Neural crest cell (in vitro differentiated cells): Measurements from ENCODE around the gene CLHC1. TPM values are rescaled to one million over a fixed set of nuclear protein-coding genes. Genes with fewer than 3 reads are reported as not detected.

ENCODE experiments used
- DNase-seq: peaks from one replicate; pipeline ENCODE4 v3.0.0; 2021; ENCODE audit warnings: low read depth, mixed read lengths, low spot score
- H3K27ac Mint-ChIP-seq: one replicate; pipeline ENCODE4 v1.8.0; 2021; ENCODE audit warnings: mild to moderate bottlenecking, mixed read lengths; ENCODE audit not compliant: unreplicated experiment
- H3K27me3 Mint-ChIP-seq: 2 replicates; pipeline ENCODE4 v1.8.0; 2021; ENCODE audit warnings: low read depth, mild to moderate bottlenecking, mixed read lengths
- H3K36me3 Mint-ChIP-seq: 2 replicates; pipeline ENCODE4 v1.8.0; 2021; ENCODE audit warnings: low read depth, mild to moderate bottlenecking, mixed read lengths
- H3K4me1 Mint-ChIP-seq: 2 replicates; pipeline ENCODE4 v1.8.0; 2021; ENCODE audit warnings: mixed read lengths
- H3K4me3 Mint-ChIP-seq: one replicate; pipeline ENCODE4 v1.8.0; 2021; ENCODE audit warnings: mild to moderate bottlenecking, mixed read lengths
- H3K9me3 Mint-ChIP-seq: 2 replicates; pipeline ENCODE4 v1.8.0; 2021; ENCODE audit warnings: mixed read lengths
- CTCF ChIP-seq: fragments of 200-600 bp; sonication (generic); conservative IDR thresholded peaks from 2 replicates; pipeline ENCODE4 v1.5.0; 2021; ENCODE audit warnings: antibody characterized with exemption, mild to moderate bottlenecking
- total RNA-seq: library from RNA; stranded (reverse); gene quantifications from 2 replicates; pipeline ENCODE4 v1.2.1, GENCODE V29; 2021

Gene CLHC1
- total RNA-seq, 1 donor from 2014 or later = 22.5 TPM

GRCh38 chr2:55225481-55226020, 6.5 kb downstream of the CLHC1 start:
- Mint-ChIP-seq H3K9me3 (no peaks in the 10 kb centered on the region), H3K27me3 (no peaks in the 10 kb centered on the region), H3K4me1 (peaks cover 35% of the 10 kb centered on the region), H3K27ac (no peak overlapping the region), H3K36me3 (peaks cover 4% of the 10 kb centered on the region), H3K4me3 (peak overlapping the region; percentile 37)
- DNase-seq = no peak
- no peak for TF ChIP-seq CTCF

- no peak for DNase-seq
- no peak overlapping the region for H3K27ac Mint-ChIP-seq
- no peaks in the 10 kb centered on the region for H3K9me3 Mint-ChIP-seq
- peaks cover 4% of the 10 kb centered on the region for H3K36me3 Mint-ChIP-seq
- no peaks in the 10 kb centered on the region for H3K27me3 Mint-ChIP-seq
- H3K4me3 Mint-ChIP-seq = peak overlapping the region; percentile 76
- TF ChIP-seq CTCF = no peak
- H3K4me1 Mint-ChIP-seq = peaks cover 28% of the 10 kb centered on the region
These were observed 7.3 kb downstream of the CLHC1 start for GRCh38 chr2:55224761-55225261.

GRCh38 chr2:55223958-55224760, 7.9 kb downstream of the CLHC1 start:
- Mint-ChIP-seq H3K4me1 (peaks cover 24% of the 10 kb centered on the region), H3K9me3 (no peaks in the 10 kb centered on the region), H3K27ac (peak overlapping the region; percentile 81), H3K4me3 (peak overlapping the region; percentile 76), H3K36me3 (peaks cover under 1% of the 10 kb centered on the region), H3K27me3 (no peaks in the 10 kb centered on the region)
- no peak for TF ChIP-seq CTCF
- no peak for DNase-seq

- Mint-ChIP-seq H3K4me1 (no peaks in the 10 kb centered on the region), H3K9me3 (no peaks in the 10 kb centered on the region), H3K27ac (no peak overlapping the region), H3K36me3 (peaks cover 6% of the 10 kb centered on the region), H3K4me3 (no peak overlapping the region), H3K27me3 (no peaks in the 10 kb centered on the region)
- no peak for DNase-seq
- no peak for TF ChIP-seq CTCF
These were observed 18.3 kb downstream of the CLHC1 start for GRCh38 chr2:55213822-55214221.

GRCh38 chr2:55204950-55205349, 27.1 kb downstream of the CLHC1 start:
- no peak for TF ChIP-seq CTCF
- no peak for DNase-seq
- peaks cover 28% of the 10 kb centered on the region for H3K9me3 Mint-ChIP-seq
- H3K4me3 Mint-ChIP-seq = no peak overlapping the region
- no peaks in the 10 kb centered on the region for H3K4me1 Mint-ChIP-seq
- no peaks in the 10 kb centered on the region for H3K27me3 Mint-ChIP-seq
- H3K27ac Mint-ChIP-seq = no peak overlapping the region
- peaks cover 53% of the 10 kb centered on the region for H3K36me3 Mint-ChIP-seq
